SHP77 treated with DMSO at 0.1 percent for 48 hours (cell line): ENCODE results near the gene MEGF6.

ENCODE experiments used
- DNase-seq: peaks from one replicate; lab custom pipeline; 2025; lab: John Stamatoyannopoulos, UW

The MEGF6 gene

DNA sequence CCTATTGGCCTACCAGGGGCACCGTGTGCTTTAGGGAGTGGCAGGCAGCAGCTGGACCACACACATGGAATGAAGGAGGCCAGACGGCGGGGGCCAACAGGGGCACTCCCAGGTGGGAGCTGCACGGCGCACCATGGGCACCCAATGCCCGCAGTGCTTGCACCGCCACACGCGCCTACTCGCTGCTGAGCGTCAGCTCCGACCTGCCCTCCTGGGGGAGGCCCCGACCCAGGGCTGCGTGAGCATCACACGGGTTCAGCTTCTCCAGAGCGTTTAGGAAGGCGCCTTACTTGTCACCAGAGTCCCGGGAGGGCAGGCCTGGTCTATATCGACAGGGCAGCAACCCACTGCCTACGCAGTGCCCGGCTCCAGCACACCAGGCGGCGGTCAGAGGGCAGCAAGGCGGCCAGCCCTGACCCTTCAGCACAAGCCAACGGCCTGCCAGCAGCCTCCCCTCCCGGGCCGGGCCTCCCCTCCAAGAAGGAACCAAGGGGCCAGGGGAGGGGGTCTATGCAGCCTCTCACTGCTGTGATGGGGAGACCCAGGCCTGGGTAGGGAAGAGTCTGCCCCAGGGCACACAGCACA, 91.9 kb downstream of the MEGF6 start:
- no peak for DNase-seq

GRCh38 chr1:3518756-3519155, 92.6 kb downstream of the MEGF6 start:
- DNase-seq, result no peak

DNA sequence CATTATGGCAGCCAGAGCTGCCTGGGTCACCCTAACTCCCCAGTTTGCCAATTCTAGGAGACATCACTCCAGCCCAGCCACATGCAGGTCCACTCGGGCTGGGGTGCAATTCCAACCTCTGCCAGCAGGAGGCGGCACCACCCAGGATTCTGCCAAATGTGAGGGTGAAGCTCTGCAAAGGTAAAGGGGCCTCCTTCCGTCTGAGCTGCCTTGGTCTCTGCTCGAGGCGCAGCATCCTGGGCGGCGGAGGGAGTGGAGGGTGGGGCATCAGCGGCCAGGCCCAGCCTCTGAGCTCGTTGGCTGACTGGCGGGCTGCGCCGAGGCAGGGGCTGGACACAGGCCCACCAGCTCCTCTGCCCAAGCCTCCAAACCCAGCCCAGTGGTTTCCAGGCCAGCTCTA, 93.1 kb downstream of the MEGF6 start:
- no peak for DNase-seq

DNA sequence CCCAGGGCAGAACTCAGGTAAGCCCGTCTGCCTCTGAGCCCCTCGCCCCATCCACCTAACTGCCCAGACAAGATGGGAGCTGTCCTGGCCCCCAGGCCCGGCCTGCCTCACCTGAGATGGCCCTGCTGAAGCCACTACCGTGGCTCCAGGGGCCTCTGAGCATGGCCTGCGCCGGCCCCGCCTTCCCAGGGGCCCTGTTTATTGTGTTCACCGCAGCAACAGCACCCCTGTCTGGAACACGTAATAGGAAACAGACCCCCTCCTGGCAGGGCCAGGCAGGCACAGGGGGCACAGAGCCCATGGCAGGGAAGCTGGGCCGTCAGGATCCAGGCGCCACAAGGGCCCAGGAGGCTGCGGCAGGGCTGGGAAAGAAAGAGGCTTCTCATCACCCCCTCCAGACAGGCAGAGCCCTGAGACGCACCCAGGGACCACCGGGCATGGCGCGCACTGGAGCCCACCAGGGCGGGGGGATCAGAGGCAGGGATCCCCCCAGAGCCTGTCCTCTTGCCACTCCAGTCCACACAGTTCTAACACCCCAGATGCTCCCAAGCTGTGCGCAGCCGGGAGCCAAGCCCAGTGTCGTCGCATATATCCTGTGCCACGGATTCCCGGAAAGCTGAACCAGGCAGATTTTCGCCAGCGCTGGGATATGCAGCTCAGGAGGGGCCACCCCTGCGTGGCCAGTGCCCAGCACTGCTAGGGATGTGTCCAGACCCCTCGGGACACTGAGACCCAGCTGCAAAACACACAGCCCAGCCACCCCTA, 94.2 kb downstream of the MEGF6 start:
- no peak for DNase-seq

DNA sequence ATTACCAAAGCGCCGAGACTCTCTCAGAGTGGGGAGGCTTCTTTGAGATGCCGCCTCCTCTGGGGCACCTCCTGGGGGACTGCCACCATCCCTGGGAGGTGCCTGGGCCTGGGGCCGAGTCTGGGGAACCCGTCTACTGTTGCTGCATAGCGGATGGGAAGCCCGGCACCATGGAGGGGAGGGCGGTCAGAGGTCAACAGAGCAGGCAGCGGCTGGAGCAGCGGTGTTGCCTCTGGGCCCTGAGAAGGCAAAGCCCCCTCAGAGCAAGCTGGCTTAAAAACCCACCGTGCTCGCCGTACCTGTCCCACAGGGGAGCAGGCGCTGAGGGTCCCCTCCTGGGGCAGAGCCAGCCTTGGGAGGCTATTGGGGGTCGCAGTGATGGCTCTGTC, 94.8 kb downstream of the MEGF6 start:
- DNase-seq, result no peak

GRCh38 chr1:3515774-3516480, 95.4 kb downstream of the MEGF6 start:
- no peak for DNase-seq

- DNase-seq, result no peak
Observed at GRCh38 chr1:3515272-3515671, 96.0 kb downstream of the MEGF6 start.

DNA sequence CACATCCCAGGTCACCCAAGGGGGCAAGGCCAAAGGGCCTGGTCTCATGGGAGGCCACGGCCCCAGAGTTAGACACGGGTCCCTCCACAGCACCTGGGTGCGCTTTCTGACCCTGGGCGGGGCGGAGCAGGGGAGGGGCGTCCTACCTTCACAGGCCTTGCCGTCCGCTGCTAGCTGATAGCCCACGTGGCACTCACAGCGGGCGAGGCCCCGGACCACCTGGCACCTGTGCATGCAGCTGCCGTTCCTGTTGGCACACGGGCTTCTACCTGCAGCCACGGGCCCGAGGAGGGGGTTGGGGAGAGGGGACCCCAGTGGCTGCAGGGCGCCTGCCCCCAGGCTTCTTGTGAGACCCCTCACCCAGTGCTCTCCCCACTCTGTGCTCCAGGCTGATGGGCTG, 96.9 kb downstream of the MEGF6 start:
- no peak for DNase-seq

DNA sequence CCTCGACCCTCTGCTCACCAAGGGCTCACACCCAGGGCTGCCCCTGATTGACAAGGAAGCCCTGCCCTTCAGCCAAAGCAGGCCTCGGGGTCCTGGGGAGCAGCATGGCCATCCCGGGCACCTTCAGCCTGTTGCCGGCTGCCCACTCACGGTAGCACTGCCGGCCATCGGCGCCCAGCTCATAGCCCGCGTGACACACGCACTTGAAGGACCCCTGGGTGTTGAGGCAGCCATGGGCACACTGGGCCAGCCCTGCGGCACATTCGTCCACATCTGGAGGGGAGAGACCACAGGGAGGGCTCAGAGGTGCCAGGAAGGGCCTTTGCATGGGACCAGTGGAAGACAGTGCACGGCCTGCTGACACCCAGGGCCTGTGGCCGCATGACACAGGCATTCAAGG, 99.5 kb downstream of the MEGF6 start:
- no peak for DNase-seq

GRCh38 chr1:3511306-3511705, 100.0 kb downstream of the MEGF6 start:
- DNase-seq, result no peak

DNA sequence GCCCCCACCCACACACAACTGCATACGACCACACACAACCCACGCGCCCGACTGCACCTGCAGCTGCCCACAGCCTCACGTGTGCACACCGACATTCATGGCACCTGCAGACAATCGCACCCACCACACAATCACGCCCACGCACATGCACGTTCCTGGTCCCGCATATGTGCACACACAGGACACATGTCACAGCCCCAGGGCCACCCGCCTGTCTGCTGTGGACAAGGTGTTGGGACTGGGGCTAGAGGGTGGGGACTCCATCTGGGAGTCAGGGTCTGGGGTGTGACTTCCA, 100.4 kb downstream of the MEGF6 start:
- no peak for DNase-seq

GRCh38 chr1:3510136-3510955, 101.0 kb downstream of the MEGF6 start:
- DNase-seq, result no peak

DNA sequence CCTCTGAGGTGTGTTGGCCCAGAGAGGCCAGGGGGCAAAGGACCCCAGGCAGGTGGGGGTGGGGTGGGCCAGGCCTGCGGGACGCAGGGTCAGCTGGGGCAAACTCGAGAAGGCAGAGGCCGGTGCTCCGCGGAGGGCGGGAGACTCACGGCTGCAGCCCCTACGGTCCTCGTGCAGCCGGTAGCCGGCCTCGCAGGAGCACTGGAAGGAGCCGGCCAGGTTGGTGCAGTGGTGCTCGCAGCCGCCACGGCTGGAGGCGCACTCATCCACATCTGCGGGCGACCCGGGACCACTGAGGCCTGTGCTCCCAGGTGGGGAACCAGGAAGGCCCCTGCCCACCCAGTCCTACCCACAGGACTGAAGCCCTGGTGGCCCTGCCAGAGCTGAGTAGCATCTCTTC, 101.6 kb downstream of the MEGF6 start:
- DNase-seq, result no peak

- no peak for DNase-seq
Observed at GRCh38 chr1:3508757-3509415, 102.4 kb downstream of the MEGF6 start.

- no peak for DNase-seq
Observed at GRCh38 chr1:3507636-3508275, 103.6 kb downstream of the MEGF6 start.

- no peak for DNase-seq
Observed at GRCh38 chr1:3506943-3507342, 104.4 kb downstream of the MEGF6 start.

DNA sequence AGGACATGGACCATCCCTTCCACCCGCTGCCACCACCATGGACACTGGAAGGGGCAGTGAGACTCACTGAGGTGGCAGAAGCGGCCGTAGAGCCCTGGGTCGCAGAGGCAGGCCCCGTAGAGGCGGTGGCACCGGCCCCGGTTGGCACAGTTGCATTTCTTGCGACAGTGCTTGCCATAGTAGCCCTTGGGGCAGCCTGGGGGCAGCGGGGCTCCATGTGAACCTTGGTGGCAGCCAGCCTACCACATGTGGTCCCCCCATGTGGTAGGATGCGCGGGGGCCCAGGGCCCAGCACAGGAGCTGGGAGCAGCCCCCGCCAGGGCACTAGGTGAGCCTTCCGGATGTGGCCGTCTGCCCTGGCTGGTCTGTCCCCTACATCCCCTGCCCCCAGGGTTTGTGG, 105.3 kb downstream of the MEGF6 start:
- no peak for DNase-seq

DNA sequence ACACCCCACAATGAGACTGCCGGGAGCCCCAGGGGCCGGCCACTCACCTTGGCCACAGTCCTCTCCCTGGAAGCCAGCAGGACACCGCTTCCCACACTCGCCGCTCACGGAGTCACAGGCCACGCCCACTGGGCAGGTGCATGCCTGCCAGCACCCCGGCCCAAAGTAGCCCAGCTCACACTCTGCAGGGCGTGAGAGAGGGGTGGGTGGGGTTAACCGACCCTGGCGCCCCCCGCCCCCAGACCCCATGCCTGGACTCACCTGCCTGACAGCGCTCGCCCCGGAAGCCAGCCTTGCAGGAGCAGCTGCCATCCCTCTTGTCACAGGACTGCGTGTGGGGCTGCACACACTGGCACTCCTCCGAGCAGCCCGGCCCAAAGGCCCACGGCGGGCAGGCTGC, 106.1 kb downstream of the MEGF6 start:
- no peak for DNase-seq

DNA sequence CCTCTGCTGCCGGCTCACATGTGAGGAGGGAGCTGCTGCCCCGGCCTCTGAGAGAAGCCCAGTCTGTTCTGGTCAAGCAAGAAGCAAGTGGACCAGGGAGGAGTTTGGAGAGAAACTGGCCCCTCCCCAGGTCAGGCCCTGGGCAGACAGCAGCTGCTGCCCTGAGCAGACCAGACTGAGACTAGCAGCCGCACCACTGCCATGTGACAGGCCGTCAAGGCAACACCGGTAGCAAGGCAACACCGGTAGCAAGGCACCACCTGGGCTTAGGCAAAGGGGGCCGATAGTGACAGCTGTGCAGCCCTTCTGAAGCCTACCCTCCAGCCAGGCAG, 106.5 kb downstream of the MEGF6 start:
- no peak for DNase-seq

DNA sequence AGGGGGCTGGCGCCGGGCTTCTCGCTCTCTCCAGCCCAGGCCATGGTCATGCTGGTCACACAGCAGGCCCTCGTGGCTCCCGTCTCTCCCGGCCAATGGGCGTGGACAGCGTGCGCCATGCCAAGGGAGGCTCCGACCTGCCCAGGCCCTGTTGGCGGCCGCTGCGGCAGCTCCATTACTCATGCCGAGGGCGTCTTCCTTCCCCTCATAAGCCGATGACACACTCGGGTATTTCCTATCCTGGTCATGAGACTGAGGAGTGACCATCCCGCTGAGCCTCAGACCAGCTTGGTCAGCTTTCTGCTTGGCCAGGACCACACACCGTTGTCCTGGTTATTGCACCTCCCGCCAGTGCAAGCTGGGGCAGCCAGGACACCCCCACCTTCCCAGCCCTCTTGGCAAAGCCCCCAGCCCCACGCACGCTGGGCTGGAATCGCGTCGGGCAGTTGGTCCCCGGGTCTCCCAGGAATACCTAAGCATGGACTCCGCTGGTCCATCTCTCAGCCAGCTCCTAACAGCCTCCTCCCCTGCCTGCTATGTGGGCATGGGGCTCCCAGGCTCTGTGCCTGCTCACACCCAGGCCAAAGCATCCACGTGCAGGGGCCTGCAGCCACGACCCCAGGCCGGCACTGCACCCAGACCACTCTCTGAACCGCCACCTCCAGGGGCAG, 107.0 kb downstream of the MEGF6 start:
- no peak for DNase-seq

DNA sequence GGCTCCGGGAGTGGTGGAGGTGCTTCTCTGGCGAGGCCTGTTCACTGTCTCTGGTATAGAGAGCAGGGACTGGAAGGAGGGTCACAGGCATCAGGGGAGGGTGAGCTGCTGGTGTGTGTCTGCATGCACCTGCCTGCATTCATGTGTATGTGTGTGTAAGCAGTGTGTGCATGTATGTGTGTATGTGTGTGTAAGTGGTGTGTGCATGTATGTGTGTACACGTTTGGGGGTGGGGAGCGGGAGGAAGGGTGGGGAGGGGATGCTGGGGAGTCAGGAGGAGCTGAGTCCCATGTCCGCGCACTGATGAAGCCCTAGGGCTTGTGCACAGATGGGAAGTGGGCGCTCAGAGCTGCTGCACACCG, 107.8 kb downstream of the MEGF6 start:
- DNase-seq, result no peak
